SK-N-SH treated with all-trans-retinoic acid at 6 μM for 48 hours (cell line): Measurements from ENCODE around the gene SNX10.

Source experiments
- GLIS3 ChIP-seq: fragments of 250-450 bp; sonication (Bioruptor Pico); IDR thresholded peaks from 2 replicates; pipeline ENCODE4 v1.5.0; 2020; ENCODE audit warnings: mild to moderate bottlenecking, moderate library complexity
- RARB ChIP-seq: fragments of 250-450 bp; sonication (Bioruptor Pico); IDR thresholded peaks from 2 replicates; pipeline ENCODE4 v1.8.0; 2021; ENCODE audit warnings: mild to moderate bottlenecking, moderate library complexity
- TCF4 ChIP-seq: fragments of 250-450 bp; sonication (Bioruptor Pico); IDR thresholded peaks from 2 replicates; pipeline ENCODE4 v1.8.0; 2021; ENCODE audit warnings: mild to moderate bottlenecking, moderate library complexity, borderline replicate concordance
- ZFP30 ChIP-seq: fragments of 450-650 bp; formaldehyde crosslinking; IDR thresholded peaks from 2 replicates; pipeline ENCODE4 v1.5.0; 2022; ENCODE audit warnings: mild to moderate bottlenecking, moderate library complexity
- TF ChIP-seq, protein P1 (sequence below): fragments of 250-450 bp; sonication (Bioruptor Pico); IDR thresholded peaks from 2 replicates; pipeline ENCODE4 v1.8.0; 2021; ENCODE audit warnings: low read depth, mild to moderate bottlenecking, moderate library complexity, borderline replicate concordance

DNA sequence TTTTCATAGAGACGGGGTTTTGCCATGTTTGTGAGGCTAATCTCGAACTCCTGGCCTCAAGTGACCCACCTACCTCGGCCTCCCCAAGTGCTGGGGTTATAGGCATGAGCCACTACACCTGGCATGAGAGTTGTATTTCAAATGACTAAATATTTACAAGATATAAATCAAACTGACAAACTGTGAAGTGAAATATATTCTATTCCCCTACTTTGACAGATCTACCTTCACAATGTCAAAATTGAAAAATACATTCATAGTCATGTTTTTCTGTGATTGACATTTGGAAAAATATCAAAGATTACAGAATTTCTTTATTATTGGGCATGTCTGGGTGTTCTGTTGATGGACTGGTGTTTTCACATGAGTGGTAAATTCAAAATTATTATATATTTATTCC, 16.4 kb upstream of the SNX10 start:
- TF ChIP-seq, protein P1, sequence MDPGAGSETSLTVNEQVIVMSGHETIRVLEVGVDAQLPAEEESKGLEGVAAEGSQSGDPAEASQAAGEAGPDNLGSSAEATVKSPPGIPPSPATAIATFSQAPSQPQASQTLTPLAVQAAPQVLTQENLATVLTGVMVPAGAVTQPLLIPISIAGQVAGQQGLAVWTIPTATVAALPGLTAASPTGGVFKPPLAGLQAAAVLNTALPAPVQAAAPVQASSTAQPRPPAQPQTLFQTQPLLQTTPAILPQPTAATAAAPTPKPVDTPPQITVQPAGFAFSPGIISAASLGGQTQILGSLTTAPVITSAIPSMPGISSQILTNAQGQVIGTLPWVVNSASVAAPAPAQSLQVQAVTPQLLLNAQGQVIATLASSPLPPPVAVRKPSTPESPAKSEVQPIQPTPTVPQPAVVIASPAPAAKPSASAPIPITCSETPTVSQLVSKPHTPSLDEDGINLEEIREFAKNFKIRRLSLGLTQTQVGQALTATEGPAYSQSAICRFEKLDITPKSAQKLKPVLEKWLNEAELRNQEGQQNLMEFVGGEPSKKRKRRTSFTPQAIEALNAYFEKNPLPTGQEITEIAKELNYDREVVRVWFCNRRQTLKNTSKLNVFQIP (CRISPR knock-in tag), result no peak
- no peak for TF ChIP-seq TCF4 (CRISPR knock-in tag)
- no peak for TF ChIP-seq RARB (CRISPR knock-in tag)
- TF ChIP-seq ZFP30 (CRISPR knock-in tag), result no peak
- no peak for TF ChIP-seq GLIS3 (CRISPR knock-in tag)
